ENCODE measurements around the gene DNAJB1.

DNAJB1 gene

GRCh38 chr19:14473978-14474578, 44.1 kb downstream of the DNAJB1 start:
- H3K4me2 ChIP-seq (ENCODE audit: low read length): no peak overlapping the region
- no peaks in the 10 kb centered on the region for H3K9me2 ChIP-seq (replicated peaks; ENCODE audit: control insufficient read depth, low read length)
- H3K27me3 ChIP-seq (ENCODE audit: control insufficient read depth, low read length): peaks cover 8% of the 10 kb centered on the region; the same call in 1 of the 2 replicates
- H3K4me1 ChIP-seq (ENCODE audit: control insufficient read depth, low read length): peaks cover 16% of the 10 kb centered on the region
- 0 out of 2 replicates have a peak, but pooled peaks cover under 1% of the 10 kb centered on the region for H3F3A ChIP-seq (ENCODE audit: control insufficient read depth, insufficient read depth)
- no peaks in the 10 kb centered on the region; the same call in 1 of the 2 replicates for H4K20me1 ChIP-seq (ENCODE audit: control insufficient read depth, insufficient read depth, low read depth, low read length)
- no peak overlapping the region for H3K4me3 ChIP-seq (ENCODE audit: low read length)
- H3K9me3 ChIP-seq (ENCODE audit: control insufficient read depth, insufficient read depth, low read length): no peaks in the 10 kb centered on the region
- peaks cover 17% of the 10 kb centered on the region for H3K36me3 ChIP-seq (ENCODE audit: control insufficient read depth, low read length)
- H3K79me2 ChIP-seq (ENCODE audit: control insufficient read depth, low read length): no peaks in the 10 kb centered on the region
- no peak overlapping the region for H3K27ac ChIP-seq (ENCODE audit: low read depth, low read length)
- no peak for TF ChIP-seq CTCF (IDR thresholded peaks at IDR 0.05; ENCODE audit: low read depth, low read length, poor library complexity, severe bottlenecking)
- no peak for TF ChIP-seq EZH2phosphoT487 (IDR thresholded peaks at IDR 0.05; ENCODE audit: borderline replicate concordance, low read length)

GRCh38 chr19:14473073-14473977, 44.9 kb downstream of the DNAJB1 start:
- no peak for TF ChIP-seq EZH2phosphoT487 (IDR thresholded peaks at IDR 0.05; ENCODE audit: borderline replicate concordance, low read length)
- TF ChIP-seq CTCF (IDR thresholded peaks at IDR 0.05; ENCODE audit: low read depth, low read length, poor library complexity, severe bottlenecking): no peak
- Histone ChIP-seq H3F3A (ENCODE audit: control insufficient read depth, insufficient read depth) (0 out of 2 replicates have a peak, but pooled peaks cover 3% of the 10 kb centered on the region), H3K9me2 (replicated peaks; ENCODE audit: control insufficient read depth, low read length) (no peaks in the 10 kb centered on the region), H3K4me1 (ENCODE audit: control insufficient read depth, low read length) (peaks cover 16% of the 10 kb centered on the region), H3K27me3 (ENCODE audit: control insufficient read depth, low read length) (peaks cover 8% of the 10 kb centered on the region; the same call in 1 of the 2 replicates), H4K20me1 (ENCODE audit: control insufficient read depth, insufficient read depth, low read depth, low read length) (no peaks in the 10 kb centered on the region; the same call in 1 of the 2 replicates), H3K4me3 (ENCODE audit: low read length) (no peak overlapping the region), H3K9me3 (ENCODE audit: control insufficient read depth, insufficient read depth, low read length) (no peaks in the 10 kb centered on the region), H3K36me3 (ENCODE audit: control insufficient read depth, low read length) (peaks cover 21% of the 10 kb centered on the region), H3K79me2 (ENCODE audit: control insufficient read depth, low read length) (no peaks in the 10 kb centered on the region), H3K27ac (ENCODE audit: low read depth, low read length) (no peak overlapping the region), H3K4me2 (ENCODE audit: low read length) (no peak overlapping the region)

- Histone ChIP-seq H3K27me3 (ENCODE audit: control insufficient read depth, low read length) (peaks cover 8% of the 10 kb centered on the region; the same call in 1 of the 2 replicates), H4K20me1 (ENCODE audit: control insufficient read depth, insufficient read depth, low read depth, low read length) (no peaks in the 10 kb centered on the region; the same call in 1 of the 2 replicates), H3K4me1 (ENCODE audit: control insufficient read depth, low read length) (peaks cover 16% of the 10 kb centered on the region), H3K4me3 (ENCODE audit: low read length) (no peak overlapping the region), H3K27ac (ENCODE audit: low read depth, low read length) (no peak overlapping the region), H3K4me2 (ENCODE audit: low read length) (peak overlapping the region; percentile 47), H3K36me3 (ENCODE audit: control insufficient read depth, low read length) (peaks cover 31% of the 10 kb centered on the region), H3K9me3 (ENCODE audit: control insufficient read depth, insufficient read depth, low read length) (no peaks in the 10 kb centered on the region), H3F3A (ENCODE audit: control insufficient read depth, insufficient read depth) (0 out of 2 replicates have a peak, but pooled peaks cover 3% of the 10 kb centered on the region), H3K79me2 (ENCODE audit: control insufficient read depth, low read length) (no peaks in the 10 kb centered on the region), H3K9me2 (replicated peaks; ENCODE audit: control insufficient read depth, low read length) (no peaks in the 10 kb centered on the region)
- peak; percentile 96 for TF ChIP-seq CTCF (IDR thresholded peaks at IDR 0.05; ENCODE audit: low read depth, low read length, poor library complexity, severe bottlenecking)
- no peak for TF ChIP-seq EZH2phosphoT487 (IDR thresholded peaks at IDR 0.05; ENCODE audit: borderline replicate concordance, low read length)
These were observed 45.8 kb downstream of the DNAJB1 start for GRCh38 chr19:14472202-14472938.

Measured in DOHH2 (cell line).